HG02885 (cell line): ENCODE data around the gene ABCC10.
A peak's percentile ranks its signal among the peaks of the same experiment; 100 is the strongest.
"Not testable (repeated sequence)": the region's sequence is repeated elsewhere in the genome, so short reads cannot be mapped to it uniquely, and the experiment has no call there.

Experiments
- ATAC-seq: cut with Tn5 transposase; IDR thresholded peaks from one replicate; pipeline ENCODE4 v1.9.1; 2021; ENCODE audit warnings: mild to moderate bottlenecking; ENCODE audit not compliant: unreplicated experiment, poor library complexity

The ABCC10 gene

GRCh38 chr6:43461936-43462335 lies 34.6 kb downstream of the ABCC10 start:
- no peak for ATAC-seq

DNA sequence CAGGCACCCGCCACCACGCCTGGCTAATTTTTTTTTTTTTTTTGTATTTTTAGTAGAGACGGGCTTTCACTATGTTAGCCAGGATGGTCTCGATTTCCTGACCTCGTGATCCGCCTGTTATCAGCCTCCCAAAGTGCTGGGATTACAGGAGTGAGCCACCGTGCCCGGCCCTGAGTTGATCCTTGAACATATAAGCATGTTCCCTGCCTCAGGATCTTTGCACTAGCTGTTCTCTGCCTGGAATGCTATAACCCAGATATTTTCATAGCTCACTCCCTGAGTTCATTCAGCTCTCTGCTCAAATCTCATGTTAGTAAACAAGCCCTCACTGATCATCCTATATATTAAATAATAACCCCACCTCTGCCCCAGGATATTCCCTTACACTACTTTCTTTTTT lies 37.0 kb downstream of the ABCC10 start:
- no peak for ATAC-seq

GRCh38 chr6:43465948-43466347 lies 38.6 kb downstream of the ABCC10 start:
- ATAC-seq = no peak

DNA sequence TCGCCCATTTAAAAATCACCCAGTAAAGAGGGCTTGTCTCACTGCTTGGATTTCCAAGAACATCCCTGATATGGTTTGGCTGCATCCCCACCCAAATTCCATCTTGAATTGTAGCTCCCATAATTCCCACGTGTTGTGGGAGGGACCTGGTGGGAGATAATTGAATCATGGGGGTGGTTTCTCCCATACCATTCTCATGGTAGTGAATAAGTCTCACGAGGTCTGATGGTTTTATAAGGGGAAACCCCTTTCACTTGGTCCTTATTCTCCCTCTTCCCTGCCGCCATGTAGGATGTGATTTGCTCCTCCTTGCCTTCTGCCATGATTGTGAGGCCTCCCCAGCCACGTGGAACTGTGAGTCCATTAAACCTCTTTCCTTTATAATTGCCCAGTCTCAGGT lies 39.9 kb downstream of the ABCC10 start:
- ATAC-seq = not testable (repeated sequence)

DNA sequence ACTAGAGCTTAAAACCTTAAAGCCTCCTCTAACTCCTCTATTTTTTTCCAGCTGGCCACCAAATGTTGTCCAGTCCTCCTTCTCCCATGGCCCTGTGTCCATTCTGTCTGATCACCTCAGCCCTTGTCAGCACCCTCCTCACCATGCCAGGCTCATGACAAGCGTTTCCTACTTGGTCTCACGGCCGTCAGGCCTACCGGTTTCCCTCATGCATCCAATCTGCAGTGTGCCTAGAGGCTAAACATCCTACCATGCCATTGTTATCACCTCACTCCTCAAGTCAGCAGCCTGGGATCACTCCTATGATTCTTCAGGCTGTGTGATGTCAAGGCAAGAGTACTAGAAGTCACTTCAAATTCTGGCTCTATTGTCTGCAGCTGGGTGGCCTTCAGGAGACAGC lies 40.4 kb downstream of the ABCC10 start:
- no peak for ATAC-seq

- ATAC-seq = no peak
Observed at GRCh38 chr6:43468240-43468639, 40.9 kb downstream of the ABCC10 start.

DNA sequence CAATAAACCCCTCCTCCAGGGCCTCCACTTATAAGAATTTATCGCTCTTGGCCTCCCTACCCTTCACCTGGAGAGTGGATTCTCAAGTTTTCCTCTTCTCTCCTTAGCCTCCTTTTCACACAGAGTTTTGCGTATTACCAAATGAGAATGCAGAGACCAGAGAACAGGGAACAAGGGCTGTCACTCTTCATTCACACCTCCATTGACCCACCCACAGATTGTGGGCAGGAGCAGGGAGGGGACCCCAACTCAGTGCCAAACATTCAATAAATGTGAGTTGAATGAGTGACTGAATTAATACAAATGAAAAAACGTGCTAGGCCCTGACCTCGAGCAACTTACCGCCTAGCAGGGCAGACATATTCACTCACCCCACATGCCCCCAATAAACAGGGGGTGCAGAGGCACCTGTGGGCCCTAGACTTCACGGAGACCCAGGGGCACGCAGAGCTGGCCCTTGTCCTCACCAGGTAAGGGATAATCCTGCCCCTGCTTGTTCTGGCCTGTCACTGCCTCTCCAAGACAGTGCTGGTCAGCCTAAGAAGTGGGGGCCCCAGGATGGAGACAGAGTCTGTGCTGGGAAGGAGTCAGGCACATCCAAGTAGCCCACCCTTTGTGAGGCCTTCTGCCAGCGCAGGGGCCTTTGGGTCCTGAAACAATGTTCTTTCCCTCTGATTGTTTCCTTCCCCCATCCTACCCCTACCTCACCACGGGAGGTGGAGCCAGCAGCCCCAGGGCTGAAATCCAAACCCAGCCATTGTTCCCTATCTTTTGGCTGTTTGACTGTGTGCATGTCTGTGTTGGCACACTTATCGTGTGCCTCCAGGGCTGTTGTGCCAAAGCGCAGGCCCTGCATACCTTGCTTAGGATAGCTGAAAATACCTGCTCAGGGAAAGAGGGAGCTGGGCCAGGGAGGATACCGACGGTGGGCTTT lies 41.7 kb downstream of the ABCC10 start:
- no peak for ATAC-seq

DNA sequence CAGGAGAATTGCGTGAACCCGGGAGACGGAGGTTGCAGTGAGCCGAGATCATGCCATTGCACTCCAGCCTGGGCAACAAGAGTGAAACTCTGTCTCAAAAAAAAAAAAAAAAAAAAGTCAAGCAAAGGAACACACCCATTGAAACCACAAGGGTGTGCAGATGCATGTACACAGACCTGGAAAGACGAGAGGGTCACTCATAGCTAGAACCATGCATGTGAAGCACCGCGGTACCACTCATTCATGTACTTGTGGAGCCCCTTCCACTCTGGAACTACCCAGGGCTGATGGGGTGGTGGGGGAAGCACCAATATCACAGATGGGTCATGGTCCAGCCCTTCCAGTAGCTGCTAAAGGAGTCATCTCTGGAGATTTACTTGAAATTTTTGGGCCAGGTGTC lies 42.6 kb downstream of the ABCC10 start:
- ATAC-seq = no peak

DNA sequence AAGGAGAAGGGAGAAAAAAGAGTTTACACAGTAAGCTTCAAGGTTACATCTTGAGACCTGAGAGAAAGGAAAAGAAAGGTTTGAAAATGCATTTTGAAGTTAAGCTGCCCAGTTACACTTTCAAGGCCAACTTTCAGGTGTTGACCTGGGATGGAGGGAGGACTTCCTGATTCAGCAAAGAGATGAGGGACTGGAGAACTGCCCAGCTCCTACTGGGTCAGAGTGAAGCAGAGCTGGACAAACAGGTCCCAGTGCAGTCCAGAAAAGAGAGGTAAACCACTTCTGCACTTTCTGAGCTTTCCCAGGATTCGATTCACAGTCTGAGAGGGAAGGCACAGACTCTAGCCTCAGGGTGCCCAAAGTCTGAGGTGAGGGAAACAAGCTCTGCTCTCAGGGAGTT lies 44.1 kb downstream of the ABCC10 start:
- no peak for ATAC-seq

DNA sequence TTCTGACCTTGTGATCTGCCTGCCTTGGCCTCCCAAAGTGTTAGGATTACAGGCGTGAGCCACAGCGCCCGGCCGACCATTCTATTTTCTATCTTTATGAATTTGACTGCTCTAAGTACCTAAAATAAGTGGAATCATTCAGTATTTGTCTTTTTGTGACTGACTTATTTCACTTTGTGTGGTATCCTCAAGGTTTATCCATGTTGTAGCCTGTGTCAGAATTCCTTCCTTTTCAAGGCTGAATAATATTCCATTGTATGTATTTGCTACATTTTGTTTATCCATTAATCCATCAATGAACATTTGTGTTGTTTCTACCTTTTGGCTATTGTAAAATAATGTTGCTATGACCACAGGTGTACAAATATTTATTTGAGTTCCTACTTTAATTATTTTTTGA lies 45.2 kb downstream of the ABCC10 start:
- ATAC-seq = no peak

DNA sequence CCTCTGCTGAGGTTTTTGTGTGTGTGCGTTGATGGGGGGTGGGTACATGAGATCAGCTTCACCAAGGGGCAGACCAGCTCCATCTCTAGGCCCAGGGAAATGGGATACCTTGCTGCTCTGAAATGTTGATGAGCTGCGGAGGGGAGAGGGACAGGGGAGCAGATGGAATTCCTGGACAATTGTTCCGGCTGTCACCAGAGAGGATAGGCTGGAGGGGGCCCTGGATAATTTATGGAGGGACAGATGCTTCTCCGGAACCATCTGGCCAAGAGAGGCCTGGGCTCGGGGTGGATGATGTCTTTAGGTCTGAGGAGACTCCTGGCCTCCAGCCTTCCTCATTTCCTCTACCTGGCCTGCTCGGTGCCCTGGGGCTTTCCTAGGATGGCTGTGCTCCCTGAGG lies 48.2 kb downstream of the ABCC10 start:
- no peak for ATAC-seq

GRCh38 chr6:43476746-43477145 lies 49.4 kb downstream of the ABCC10 start:
- ATAC-seq = no peak

DNA sequence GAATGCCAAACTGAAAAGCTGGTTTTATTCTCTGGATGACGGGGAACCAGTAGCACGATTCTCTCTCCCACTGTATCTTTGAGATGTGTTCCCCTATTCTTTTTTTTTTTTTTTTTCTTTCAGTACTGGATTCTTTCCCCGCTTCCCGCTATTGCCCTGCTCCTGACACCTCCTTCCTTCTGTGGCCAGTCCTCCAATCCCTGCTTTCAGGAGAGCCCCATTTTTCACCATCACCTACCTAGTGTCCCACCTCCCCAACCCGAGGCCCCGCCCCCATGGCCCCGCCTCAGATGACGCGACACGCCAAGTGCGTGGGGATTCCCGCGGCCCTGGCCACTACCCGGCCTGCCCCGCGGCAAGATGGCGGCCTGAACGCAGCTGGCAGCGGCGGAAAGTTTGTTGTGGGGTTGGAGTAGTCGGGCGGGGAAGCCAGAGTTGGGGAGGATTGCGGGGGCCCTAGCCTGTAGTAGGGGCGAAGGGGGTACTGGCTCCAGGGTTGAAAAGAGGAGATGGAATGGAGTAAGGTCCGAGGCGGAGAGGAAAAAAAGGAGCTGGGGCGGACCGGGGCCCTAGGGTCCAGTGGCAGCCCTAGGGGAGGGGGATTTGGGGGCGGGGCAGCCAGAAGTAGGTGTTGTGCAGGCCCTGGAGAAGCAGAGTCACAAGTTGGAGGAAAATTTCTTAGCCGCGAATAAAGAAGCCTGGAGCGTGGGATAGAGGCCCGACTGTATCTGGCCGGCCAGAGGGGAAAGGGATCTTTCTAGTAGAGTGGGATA lies 50.1 kb downstream of the ABCC10 start, which contains the start of gene TJAP1:
Gene TJAP1, plus strand, starts transcription at position 336 of the 773 bp plus-strand sequence. CDS start 21,432 bp downstream, outside the sequence.
- peak; percentile 98 for ATAC-seq

- ATAC-seq = no peak
Observed at GRCh38 chr6:43478008-43478372, 50.6 kb downstream of the ABCC10 start.

DNA sequence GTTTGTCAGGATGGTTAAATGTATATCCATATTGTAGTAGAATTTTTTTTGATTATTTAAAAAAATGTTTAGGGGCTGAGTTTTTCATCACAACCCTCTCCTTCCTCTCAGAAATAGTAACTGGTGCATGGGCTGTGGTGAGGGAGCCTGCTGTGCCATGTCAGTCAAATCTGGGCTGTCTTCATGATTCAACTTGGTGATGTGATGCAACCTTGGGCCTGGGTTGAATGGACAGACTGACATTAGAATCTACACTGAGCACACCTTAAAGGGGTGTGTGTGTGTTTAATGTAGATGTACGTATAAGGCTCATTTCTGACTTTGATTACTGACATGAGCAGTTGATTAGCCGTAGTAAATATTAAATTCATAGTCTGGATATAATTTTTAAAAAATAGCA lies 53.7 kb downstream of the ABCC10 start:
- no peak for ATAC-seq

GRCh38 chr6:43481591-43482236 lies 54.4 kb downstream of the ABCC10 start:
- no peak for ATAC-seq

GRCh38 chr6:43488667-43489276 lies 61.4 kb downstream of the ABCC10 start:
- ATAC-seq = no peak

DNA sequence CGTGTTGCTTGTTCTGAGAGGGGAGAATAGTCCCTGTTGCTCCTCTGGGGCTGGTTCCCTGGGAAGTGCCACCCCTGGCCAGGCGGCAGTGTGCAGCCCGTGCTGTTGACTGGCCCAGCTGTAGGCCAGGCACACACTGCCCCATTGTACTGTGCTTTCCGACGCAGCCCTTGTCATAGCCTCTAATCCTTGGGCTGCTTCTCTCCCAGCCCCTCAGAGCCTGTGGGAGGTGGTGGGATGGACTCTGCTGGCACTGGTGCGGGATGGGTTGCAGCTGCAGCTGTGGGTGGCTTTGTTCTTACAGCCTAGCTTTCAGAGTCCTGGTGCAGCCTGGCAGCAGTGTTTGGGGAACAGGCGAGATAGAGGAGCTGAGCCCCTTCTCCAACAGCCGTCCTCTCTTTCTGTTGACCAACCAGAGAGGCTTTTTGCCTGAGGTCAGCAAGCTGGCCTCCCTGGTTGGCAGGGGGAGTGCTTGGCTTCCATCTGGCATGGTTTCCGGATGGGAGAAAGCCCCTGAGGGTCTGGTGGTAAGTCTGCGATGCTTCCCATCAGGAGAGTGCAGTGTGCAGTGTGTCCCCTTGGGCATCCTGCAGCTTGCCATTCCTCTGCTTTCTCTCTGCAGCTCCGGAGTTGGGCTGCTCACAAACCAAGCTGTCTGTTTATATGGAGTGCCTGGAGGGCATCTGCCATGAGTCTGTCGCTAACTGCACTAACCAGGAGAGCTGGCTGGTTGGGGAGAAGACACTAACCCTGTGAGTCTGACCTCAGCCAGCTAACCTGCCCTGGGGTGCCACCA lies 62.1 kb downstream of the ABCC10 start:
- ATAC-seq = no peak

DNA sequence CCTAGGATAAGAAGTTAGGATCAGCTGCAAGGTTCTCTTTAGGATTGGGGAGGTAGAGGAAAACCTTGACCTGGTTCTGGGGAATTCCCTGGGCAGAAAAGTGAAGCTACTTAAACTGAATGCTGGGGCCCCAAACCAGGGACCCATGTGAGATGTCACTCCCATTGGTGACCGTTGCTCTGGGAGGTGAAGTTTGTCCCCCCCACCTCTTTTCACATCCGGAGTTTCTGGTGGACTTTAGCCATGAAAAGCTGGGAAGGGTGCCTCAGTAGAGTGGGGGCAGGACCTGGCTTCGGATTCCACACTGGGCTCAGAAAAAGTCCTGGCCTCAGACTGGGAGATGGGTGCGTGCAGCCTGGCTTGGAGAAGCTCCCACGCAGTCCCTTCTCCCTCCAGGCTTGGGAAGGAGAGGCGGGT lies 63.2 kb downstream of the ABCC10 start:
- ATAC-seq = no peak
